BE2C (cell line): ENCODE data around the gene PLPPR1.
A peak's percentile ranks its signal among the peaks of the same experiment; 100 is the strongest.

Source experiments
- DNase-seq: peaks from one replicate; pipeline ENCODE4 v3.0.0-alpha.2; 2020
- H3K27me3 ChIP-seq: fragments of 250-450 bp; sonication (Bioruptor Pico); 2 replicates; pipeline ENCODE4 v1.5.1; 2020; ENCODE audit warnings: mild to moderate bottlenecking
- H3K36me3 ChIP-seq: fragments of 250-450 bp; sonication (Bioruptor Pico); 2 replicates; pipeline ENCODE4 v1.5.1; 2020; ENCODE audit warnings: mild to moderate bottlenecking
- H3K4me1 ChIP-seq: fragments of 250-450 bp; sonication (Bioruptor Pico); 2 replicates; pipeline ENCODE4 v1.5.1; 2020
- H3K4me3 ChIP-seq: 2 replicates; pipeline ENCODE4 v1.5.1; 2011; ENCODE audit warnings: low read depth, low read length
- H3K9me3 ChIP-seq: fragments of 250-450 bp; sonication (Bioruptor Pico); 2 replicates; pipeline ENCODE4 v1.5.1; 2020
- CTCF ChIP-seq: IDR thresholded peaks from 2 replicates; pipeline ENCODE4 v1.5.1; 2012; ENCODE audit warnings: mild to moderate bottlenecking, low read depth, low read length

The PLPPR1 gene

GRCh38 chr9:101299901-101300300 lies 271.4 kb downstream of the PLPPR1 start:
- no peak for TF ChIP-seq CTCF
- Histone ChIP-seq H3K36me3 (no peaks in the 10 kb centered on the region), H3K4me1 (no peaks in the 10 kb centered on the region), H3K4me3 (no peak overlapping the region), H3K9me3 (no peaks in the 10 kb centered on the region), H3K27me3 (peaks cover 4% of the 10 kb centered on the region; the same call in 1 of the 2 replicates)
- no peak for DNase-seq

- no peak for DNase-seq
- no peak for TF ChIP-seq CTCF
Observed at GRCh38 chr9:101307051-101307450, 278.5 kb downstream of the PLPPR1 start.

GRCh38 chr9:101307524-101308213 lies 279.1 kb downstream of the PLPPR1 start:
- no peak for TF ChIP-seq CTCF
- no peak for DNase-seq
- H3K4me1 ChIP-seq, result no peaks in the 10 kb centered on the region
- H3K36me3 ChIP-seq, result no peaks in the 10 kb centered on the region
- H3K27me3 ChIP-seq, result peaks cover 7% of the 10 kb centered on the region
- H3K9me3 ChIP-seq, result no peaks in the 10 kb centered on the region
- no peak overlapping the region for H3K4me3 ChIP-seq

More at GRCh38 chr9:101307051-101307450, 278.5 kb downstream of the PLPPR1 start:
- no peaks in the 10 kb centered on the region for H3K36me3 ChIP-seq
- H3K4me3 ChIP-seq, result no peak overlapping the region
- no peaks in the 10 kb centered on the region for H3K4me1 ChIP-seq
- peaks cover 7% of the 10 kb centered on the region for H3K27me3 ChIP-seq
- H3K9me3 ChIP-seq, result no peaks in the 10 kb centered on the region

GRCh38 chr9:101309139-101309538 lies 280.6 kb downstream of the PLPPR1 start:
- no peak overlapping the region for H3K4me3 ChIP-seq
- H3K27me3 ChIP-seq, result peaks cover 6% of the 10 kb centered on the region
- H3K9me3 ChIP-seq, result no peaks in the 10 kb centered on the region
- no peaks in the 10 kb centered on the region for H3K4me1 ChIP-seq
- TF ChIP-seq CTCF, result no peak
- no peak for DNase-seq
- no peaks in the 10 kb centered on the region for H3K36me3 ChIP-seq

- no peak overlapping the region for H3K4me3 ChIP-seq
- no peaks in the 10 kb centered on the region for H3K9me3 ChIP-seq
- H3K4me1 ChIP-seq, result no peaks in the 10 kb centered on the region
- no peak for DNase-seq
- no peak for TF ChIP-seq CTCF
- H3K27me3 ChIP-seq, result peaks cover 3% of the 10 kb centered on the region; the same call in 1 of the 2 replicates
- H3K36me3 ChIP-seq, result no peaks in the 10 kb centered on the region
Observed at GRCh38 chr9:101311191-101311590, 282.7 kb downstream of the PLPPR1 start.

GRCh38 chr9:101311758-101312420 lies 283.4 kb downstream of the PLPPR1 start:
- peak; percentile 72 for TF ChIP-seq CTCF
- H3K27me3 ChIP-seq, result peaks cover 3% of the 10 kb centered on the region; the same call in 1 of the 2 replicates
- H3K4me1 ChIP-seq, result no peaks in the 10 kb centered on the region

More at GRCh38 chr9:101311758-101312420, 283.4 kb downstream of the PLPPR1 start:
- Histone ChIP-seq H3K36me3 (no peaks in the 10 kb centered on the region), H3K4me3 (no peak overlapping the region), H3K9me3 (no peaks in the 10 kb centered on the region)
- peak; percentile 31 for DNase-seq
